Measurements from ENCODE around the gene BCAT1. TPM values are rescaled to one million over a fixed set of nuclear protein-coding genes. Genes with fewer than 3 reads are reported as not detected.
A peak's percentile ranks its signal among the peaks of the same experiment; 100 is the strongest.

Gene BCAT1
- total and polyA plus RNA-seq, 2 experiments from 2014 or later: 60.6 to 72.1 TPM

- H3K27ac ChIP-seq: no peak overlapping the region
- no peaks in the 10 kb centered on the region for H3K9me3 ChIP-seq (ENCODE audit: low read depth)
- H3K4me1 ChIP-seq (ENCODE audit: insufficient read depth): peaks cover 18% of the 10 kb centered on the region
- no peak overlapping the region for H2AFZ ChIP-seq
- H3F3A ChIP-seq (ENCODE audit: insufficient read depth): peaks cover 18% of the 10 kb centered on the region
- TF ChIP-seq EZH2phosphoT487 (IDR thresholded peaks at IDR 0.05; ENCODE audit: insufficient read depth, low read depth) (no peak), EZH2 (IDR thresholded peaks at IDR 0.05; ENCODE audit: insufficient read depth, poor library complexity, severe bottlenecking) (no peak)
- no peak overlapping the region for H3K4me2 ChIP-seq (ENCODE audit: unreplicated experiment)
- in situ Hi-C loops (cut with MboI): no loop called here
- H4K20me1 ChIP-seq (ENCODE audit: insufficient read depth): no peaks in the 10 kb centered on the region
- H3K27me3 ChIP-seq (replicated peaks; ENCODE audit: insufficient read depth): peaks cover 39% of the 10 kb centered on the region
- no peak overlapping the region for H3K9ac ChIP-seq
- 67 to 68% methylated on average over 8 of the region's 8 CpGs for WGBS, 2 experiments (ENCODE audit: low coverage in 1 of 2, low lambda C conversion rate in 2 of 2, missing lambda C conversion rate in 2 of 2)
- H3K36me3 ChIP-seq (ENCODE audit: low read depth): no peaks in the 10 kb centered on the region
- DNase-seq: no peak
- no peaks in the 10 kb centered on the region for H3K9me2 ChIP-seq (ENCODE audit: insufficient read depth)
- H3K4me3 ChIP-seq: no peak overlapping the region
- no peaks in the 10 kb centered on the region for H3K79me2 ChIP-seq (ENCODE audit: insufficient read depth)
Measured at GRCh38 chr12:24996102-24996797, 47.3 kb upstream of the BCAT1 start.

- Histone ChIP-seq H3K4me2 (ENCODE audit: unreplicated experiment) (no peak overlapping the region), H3F3A (ENCODE audit: insufficient read depth) (peaks cover 14% of the 10 kb centered on the region), H3K36me3 (ENCODE audit: low read depth) (no peaks in the 10 kb centered on the region), H3K9me3 (ENCODE audit: low read depth) (no peaks in the 10 kb centered on the region), H3K9me2 (ENCODE audit: insufficient read depth) (no peaks in the 10 kb centered on the region), H3K9ac (no peak overlapping the region), H3K4me1 (ENCODE audit: insufficient read depth) (peaks cover 16% of the 10 kb centered on the region), H3K4me3 (no peak overlapping the region), H3K79me2 (ENCODE audit: insufficient read depth) (no peaks in the 10 kb centered on the region), H2AFZ (no peak overlapping the region), H4K20me1 (ENCODE audit: insufficient read depth) (no peaks in the 10 kb centered on the region), H3K27me3 (replicated peaks; ENCODE audit: insufficient read depth) (peaks cover 15% of the 10 kb centered on the region; the same call in 1 of the 2 replicates), H3K27ac (no peak overlapping the region)
- TF ChIP-seq EZH2 (IDR thresholded peaks at IDR 0.05; ENCODE audit: insufficient read depth, poor library complexity, severe bottlenecking) (no peak), EZH2phosphoT487 (IDR thresholded peaks at IDR 0.05; ENCODE audit: insufficient read depth, low read depth) (no peak)
- no peak for DNase-seq
- in situ Hi-C loops (cut with MboI): no loop called here
- WGBS, 2 experiments (ENCODE audit: low coverage in 1 of 2, low lambda C conversion rate in 2 of 2, missing lambda C conversion rate in 2 of 2): 72 to 80% methylated on average over 4 of the region's 4 CpGs
Measured at GRCh38 chr12:24993793-24994192, 44.9 kb upstream of the BCAT1 start.

- no peaks in the 10 kb centered on the region for H4K20me1 ChIP-seq (ENCODE audit: insufficient read depth)
- no peaks in the 10 kb centered on the region for H3K9me2 ChIP-seq (ENCODE audit: insufficient read depth)
- WGBS, 2 experiments (ENCODE audit: low coverage in 1 of 2, low lambda C conversion rate in 2 of 2, missing lambda C conversion rate in 2 of 2): 26 to 29% methylated on average over 9 of the region's 9 CpGs
- H3K27me3 ChIP-seq (replicated peaks; ENCODE audit: insufficient read depth): peaks cover 26% of the 10 kb centered on the region; the same call in 1 of the 2 replicates
- no peaks in the 10 kb centered on the region for H3K9me3 ChIP-seq (ENCODE audit: low read depth)
- TF ChIP-seq EZH2phosphoT487 (IDR thresholded peaks at IDR 0.05; ENCODE audit: insufficient read depth, low read depth) (no peak), EZH2 (IDR thresholded peaks at IDR 0.05; ENCODE audit: insufficient read depth, poor library complexity, severe bottlenecking) (no peak)
- no peak overlapping the region for H3K4me2 ChIP-seq (ENCODE audit: unreplicated experiment)
- no peak overlapping the region for H2AFZ ChIP-seq
- peak; percentile 72 for DNase-seq
- no peaks in the 10 kb centered on the region for H3K4me1 ChIP-seq (ENCODE audit: insufficient read depth)
- H3K36me3 ChIP-seq (ENCODE audit: low read depth): no peaks in the 10 kb centered on the region
- no peak overlapping the region for H3K27ac ChIP-seq
- H3K79me2 ChIP-seq (ENCODE audit: insufficient read depth): no peaks in the 10 kb centered on the region
- in situ Hi-C loops (cut with MboI): no loop called here
- no peaks in the 10 kb centered on the region for H3F3A ChIP-seq (ENCODE audit: insufficient read depth)
- no peak overlapping the region for H3K4me3 ChIP-seq
- H3K9ac ChIP-seq: no peak overlapping the region
Measured at GRCh38 chr12:24991209-24992049, 42.5 kb upstream of the BCAT1 start.

- 28 to 42% methylated on average over 2 of the region's 2 CpGs for WGBS, 2 experiments (ENCODE audit: low coverage in 1 of 2, low lambda C conversion rate in 2 of 2, missing lambda C conversion rate in 2 of 2)
- Histone ChIP-seq H3K9ac (no peak overlapping the region), H4K20me1 (ENCODE audit: insufficient read depth) (no peaks in the 10 kb centered on the region), H3F3A (ENCODE audit: insufficient read depth) (no peaks in the 10 kb centered on the region), H3K79me2 (ENCODE audit: insufficient read depth) (no peaks in the 10 kb centered on the region), H3K4me3 (no peak overlapping the region), H3K27me3 (replicated peaks; ENCODE audit: insufficient read depth) (peaks cover 28% of the 10 kb centered on the region), H3K27ac (no peak overlapping the region), H2AFZ (no peak overlapping the region), H3K36me3 (ENCODE audit: low read depth) (no peaks in the 10 kb centered on the region), H3K4me1 (ENCODE audit: insufficient read depth) (no peaks in the 10 kb centered on the region), H3K4me2 (ENCODE audit: unreplicated experiment) (no peak overlapping the region), H3K9me3 (ENCODE audit: low read depth) (no peaks in the 10 kb centered on the region), H3K9me2 (ENCODE audit: insufficient read depth) (no peaks in the 10 kb centered on the region)
- in situ Hi-C loops (cut with MboI): loop anchor here (10.0 kb wide), 1 partner anchor 146 kb away; no protein-coding TSS in a partner anchor
- no peak for DNase-seq
- no peak for TF ChIP-seq EZH2phosphoT487 (IDR thresholded peaks at IDR 0.05; ENCODE audit: insufficient read depth, low read depth)
- TF ChIP-seq EZH2 (IDR thresholded peaks at IDR 0.05; ENCODE audit: insufficient read depth, poor library complexity, severe bottlenecking): no peak
Measured at GRCh38 chr12:24989216-24989615, 40.3 kb upstream of the BCAT1 start.

Data from GM23248 (cell line).